HTERT RPE-1 (cell line): ENCODE measurements around the gene ARHGEF28.

Source experiments
- in situ Hi-C: fragments of 300-500 bp; cut with MboI; formaldehyde crosslinking; loops from 4 replicates; pipeline ENCODE4 v1.14.3; 2020; ENCODE audit warnings: low sequenced_read_pairs

The ARHGEF28 gene

DNA sequence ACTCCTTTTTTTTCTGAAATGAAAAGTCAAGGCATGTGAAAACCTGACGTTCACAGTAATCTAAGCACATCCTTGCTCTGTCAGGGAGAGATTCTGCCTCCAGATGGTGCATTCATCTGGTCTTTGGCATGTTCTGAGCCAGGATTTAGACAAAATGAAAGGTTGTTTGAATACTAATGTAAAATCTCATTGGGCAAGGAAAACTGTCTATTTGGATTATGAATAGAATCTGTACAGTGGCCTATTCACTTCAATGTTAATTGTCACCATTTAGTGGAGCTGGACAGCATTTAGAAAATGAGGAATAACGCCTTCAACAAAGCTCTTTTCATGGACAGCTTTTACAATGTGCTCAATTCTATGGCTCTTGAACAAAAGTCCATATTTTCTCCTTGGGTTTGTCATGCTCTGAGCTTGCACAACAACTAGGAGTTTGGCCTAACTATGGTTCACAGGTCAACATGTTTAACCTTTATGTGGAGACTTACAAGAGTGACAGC is 28.9 kb downstream of the ARHGEF28 start:
- in situ Hi-C loops: no loop called here

GRCh38 chr5:73655521-73656160 is 29.6 kb downstream of the ARHGEF28 start:
- in situ Hi-C loops: no loop called here

GRCh38 chr5:73661753-73662152 is 35.8 kb downstream of the ARHGEF28 start:
- in situ Hi-C loops: no loop called here

- in situ Hi-C loops: no loop called here
Observed at GRCh38 chr5:73663161-73663859, 37.3 kb downstream of the ARHGEF28 start.

GRCh38 chr5:73663860-73664240 is 37.9 kb downstream of the ARHGEF28 start:
- in situ Hi-C loops: no loop called here

GRCh38 chr5:73664796-73665195 is 38.8 kb downstream of the ARHGEF28 start:
- in situ Hi-C loops: no loop called here

- in situ Hi-C loops: no loop called here
Observed at GRCh38 chr5:73666891-73667290, 40.9 kb downstream of the ARHGEF28 start.

- in situ Hi-C loops: no loop called here
Observed at GRCh38 chr5:73668017-73668416, 42.0 kb downstream of the ARHGEF28 start.

GRCh38 chr5:73668486-73669111 is 42.6 kb downstream of the ARHGEF28 start:
- in situ Hi-C loops: no loop called here

DNA sequence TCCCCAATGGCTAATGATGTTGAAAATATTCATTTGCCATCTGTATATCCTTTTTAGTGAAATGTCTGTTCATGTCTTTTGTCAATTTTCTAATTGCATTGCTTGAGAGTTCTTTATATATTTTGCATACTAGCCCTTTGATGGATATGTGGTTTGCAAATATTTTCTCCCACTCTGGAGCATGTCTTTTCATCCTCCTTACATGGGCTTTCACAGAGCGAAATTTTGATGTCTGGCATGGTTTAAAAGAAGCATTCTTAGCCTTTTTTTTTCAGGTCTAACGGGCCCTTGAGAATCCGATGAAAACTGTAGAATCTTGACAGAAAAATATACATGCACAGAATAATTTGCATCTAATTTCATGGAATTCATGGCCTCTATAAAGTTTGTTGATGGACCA is 44.7 kb downstream of the ARHGEF28 start:
- in situ Hi-C loops: no loop called here

- in situ Hi-C loops: no loop called here
Observed at GRCh38 chr5:73672132-73672531, 46.1 kb downstream of the ARHGEF28 start.

GRCh38 chr5:73673161-73673591 is 47.2 kb downstream of the ARHGEF28 start:
- in situ Hi-C loops: no loop called here

- in situ Hi-C loops: no loop called here
Observed at GRCh38 chr5:73674669-73675004, 48.6 kb downstream of the ARHGEF28 start.

GRCh38 chr5:73678322-73678740 is 52.3 kb downstream of the ARHGEF28 start:
- in situ Hi-C loops: no loop called here

DNA sequence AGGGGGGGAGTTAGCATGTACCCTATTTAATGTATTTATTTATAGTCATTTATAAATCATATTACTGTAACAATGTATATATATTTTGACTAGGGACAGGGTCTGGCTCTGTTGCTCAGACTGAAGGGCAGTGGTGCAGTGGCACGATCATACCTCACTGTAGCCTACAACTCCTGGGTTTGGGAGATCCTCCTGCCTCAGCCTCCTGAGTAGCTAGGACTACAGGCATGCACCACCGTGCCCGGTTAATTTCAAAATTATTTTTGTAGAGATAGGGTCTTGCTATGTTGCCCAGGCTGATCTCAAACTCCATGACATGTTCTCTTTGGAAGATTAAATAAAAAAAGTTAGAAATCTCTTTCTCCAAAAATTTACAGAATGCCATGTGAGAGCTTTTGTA is 52.8 kb downstream of the ARHGEF28 start:
- in situ Hi-C loops: no loop called here

DNA sequence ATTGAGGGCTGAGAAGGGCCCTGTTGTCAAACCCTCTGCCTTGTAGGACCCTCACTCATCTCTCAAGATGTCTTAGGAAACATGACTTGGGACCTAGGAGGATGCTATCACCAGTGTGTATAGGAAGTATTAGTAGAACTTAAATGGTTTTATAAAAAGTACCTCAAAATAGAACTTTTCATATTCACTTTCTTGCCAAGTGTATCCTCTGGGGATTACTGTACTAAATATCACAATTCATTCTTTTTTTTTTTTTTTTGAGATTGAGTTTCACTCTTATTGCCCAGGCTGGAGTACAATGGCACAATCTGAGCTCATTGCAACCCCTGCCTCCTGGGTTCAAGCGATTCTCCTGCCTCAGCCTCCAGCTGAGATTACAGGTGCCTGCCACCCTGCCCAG is 56.2 kb downstream of the ARHGEF28 start:
- in situ Hi-C loops: no loop called here

GRCh38 chr5:73684691-73685090 is 58.7 kb downstream of the ARHGEF28 start:
- in situ Hi-C loops: no loop called here

- in situ Hi-C loops: no loop called here
Observed at GRCh38 chr5:73686912-73687311, 60.9 kb downstream of the ARHGEF28 start.

DNA sequence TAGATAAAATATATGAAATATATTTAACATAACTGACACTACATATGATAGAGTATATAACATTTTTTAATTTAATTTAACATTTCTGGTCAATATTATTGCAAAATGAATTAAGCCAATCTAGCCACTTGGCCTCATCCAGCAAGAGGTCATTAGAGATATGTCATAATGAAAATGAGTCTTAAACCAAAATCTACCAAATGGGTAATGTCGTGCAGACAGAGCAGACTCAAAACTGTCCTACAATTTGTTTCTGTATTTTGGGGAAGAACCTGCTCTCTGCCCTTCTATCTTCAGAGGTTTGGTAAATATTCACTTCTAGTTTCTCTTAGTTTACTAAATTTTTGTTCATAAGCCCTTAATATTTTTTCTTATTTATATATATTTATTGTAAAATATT is 61.4 kb downstream of the ARHGEF28 start:
- in situ Hi-C loops: no loop called here

GRCh38 chr5:73690015-73690414 is 64.0 kb downstream of the ARHGEF28 start:
- in situ Hi-C loops: no loop called here

DNA sequence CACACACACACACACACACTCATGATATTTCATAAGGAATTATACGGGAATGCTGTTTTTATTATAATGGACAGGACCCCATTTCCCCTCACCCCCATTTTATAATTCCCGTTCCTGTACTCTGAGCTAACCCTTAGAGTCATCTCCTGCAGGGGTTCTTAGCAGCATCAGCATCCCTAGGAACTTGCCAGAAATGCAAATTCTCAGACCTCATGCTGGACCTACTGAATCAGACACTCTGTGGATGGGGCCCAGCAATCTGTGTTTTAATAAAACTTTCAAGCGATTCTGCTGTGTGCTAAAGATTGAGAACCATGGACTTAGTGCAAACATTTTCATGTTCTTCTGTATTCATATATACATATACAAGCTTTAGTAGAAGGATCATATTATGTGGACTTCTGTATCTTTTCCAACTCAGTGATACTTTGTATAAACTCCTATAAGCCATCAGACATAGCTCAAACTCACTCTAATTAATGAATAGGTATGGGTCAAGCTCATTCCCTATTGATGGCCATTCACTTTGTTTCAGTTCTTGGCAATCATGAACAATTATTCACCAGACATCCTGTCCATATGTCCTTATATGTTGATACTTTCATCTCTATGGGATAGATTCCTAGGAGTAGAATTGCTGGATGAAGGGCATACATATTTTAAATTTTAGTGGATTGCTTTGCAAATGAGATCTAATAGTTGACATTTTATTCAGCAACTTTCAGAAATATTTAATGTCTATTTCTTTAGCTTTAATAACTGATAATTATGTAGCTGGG is 65.5 kb downstream of the ARHGEF28 start:
- in situ Hi-C loops: no loop called here
